GM19193 (cell line): Measurements from ENCODE around the gene FGGY.

ENCODE experiments used
- POLR2A ChIP-seq: IDR thresholded peaks from 4 replicates; pipeline ENCODE4 v1.6.1; 2011; ENCODE audit not compliant: insufficient read depth, insufficient read length; ENCODE audit errors: extremely low read depth

FGGY gene

DNA sequence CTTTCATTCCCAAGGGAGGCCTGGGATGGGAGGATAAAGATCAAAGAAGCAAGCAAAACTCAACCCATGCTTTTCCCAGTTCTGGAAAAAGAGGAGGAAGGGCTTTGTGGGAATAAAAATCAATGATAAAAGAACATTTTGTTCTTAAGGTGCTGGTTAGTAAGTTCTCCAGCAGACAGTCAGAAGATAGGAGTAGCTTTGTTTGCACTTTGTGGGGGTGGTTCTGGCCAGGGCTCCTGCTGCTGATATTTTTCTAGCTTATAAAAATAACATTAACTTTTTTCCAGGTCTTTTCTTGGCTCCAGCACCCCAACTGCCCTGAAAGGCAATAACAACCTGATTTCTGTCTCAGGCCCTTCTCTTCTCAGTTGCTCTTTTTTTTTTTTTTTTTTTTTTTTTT is 220.0 kb downstream of the FGGY start:
- no peak for TF ChIP-seq POLR2A

- TF ChIP-seq POLR2A: no peak
Observed at GRCh38 chr1:59520194-59520593, 223.3 kb downstream of the FGGY start.

DNA sequence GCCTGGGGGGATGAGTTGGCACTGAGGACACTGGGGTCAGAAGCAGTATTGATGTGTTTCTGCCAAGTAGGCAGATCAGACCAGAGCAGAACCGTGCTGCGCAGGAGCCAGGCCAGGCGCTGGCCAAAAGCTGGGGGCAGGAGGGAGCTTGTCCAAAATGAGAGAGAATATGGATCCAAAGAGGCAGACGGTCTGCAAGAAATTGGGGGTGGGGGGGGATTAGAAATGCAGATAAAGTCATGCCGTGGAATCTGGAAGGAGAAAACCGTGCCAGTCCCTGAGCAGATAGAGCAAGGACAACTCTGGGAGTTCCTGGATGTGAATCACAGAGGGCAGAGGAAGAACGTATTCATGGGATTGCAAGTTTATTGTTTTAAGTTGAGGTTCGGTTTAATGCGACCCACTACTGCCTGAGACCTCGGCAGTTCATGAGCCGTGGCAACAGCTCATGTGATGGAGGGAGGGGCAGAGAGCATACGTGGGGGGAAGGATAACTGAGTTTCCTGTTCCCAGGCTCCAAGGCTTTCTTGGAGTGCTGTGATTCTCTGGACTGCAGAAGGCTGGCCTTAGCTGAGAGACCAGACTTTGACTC is 224.0 kb downstream of the FGGY start:
- TF ChIP-seq POLR2A: no peak

DNA sequence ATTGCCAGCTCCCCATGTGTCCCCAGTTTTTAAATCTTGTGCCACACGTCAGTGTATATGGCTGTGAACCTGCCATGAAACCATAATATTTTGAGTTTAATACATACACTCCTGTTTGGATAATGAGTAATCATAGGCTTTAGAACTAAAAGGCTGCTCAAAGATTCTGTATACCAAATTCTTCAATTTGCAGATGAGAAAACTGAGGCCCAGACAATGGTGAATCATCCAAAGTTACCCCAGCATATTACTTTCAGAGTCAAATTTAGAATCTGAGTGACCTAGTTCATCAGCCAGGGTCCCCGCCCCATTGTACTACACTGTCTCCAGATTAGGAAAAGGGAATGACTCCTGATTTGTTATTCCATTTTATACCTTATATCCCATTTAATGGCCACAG is 224.6 kb downstream of the FGGY start:
- no peak for TF ChIP-seq POLR2A

- no peak for TF ChIP-seq POLR2A
Observed at GRCh38 chr1:59522925-59523505, 226.1 kb downstream of the FGGY start.

- TF ChIP-seq POLR2A: no peak
Observed at GRCh38 chr1:59523745-59524450, 227.0 kb downstream of the FGGY start.

- TF ChIP-seq POLR2A: no peak
Observed at GRCh38 chr1:59526240-59526639, 229.3 kb downstream of the FGGY start.

DNA sequence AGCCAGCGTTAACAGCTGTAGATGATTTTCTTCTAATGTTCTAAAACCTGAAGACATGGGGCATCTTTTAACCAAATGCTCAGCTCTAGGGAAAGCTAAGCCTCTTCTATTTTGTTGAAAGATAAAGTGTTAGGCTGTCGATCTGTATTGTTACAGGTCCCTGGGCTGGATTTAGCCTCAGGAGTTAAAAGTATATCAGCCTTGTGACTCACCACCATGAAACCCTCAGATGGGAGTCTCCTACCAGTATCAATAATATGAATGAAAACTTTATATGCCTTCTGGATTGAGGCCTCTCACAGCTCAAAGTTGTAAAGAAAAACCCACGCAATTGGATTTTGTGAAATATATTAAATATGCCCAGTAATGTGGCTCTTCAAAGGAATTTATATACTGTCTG is 231.6 kb downstream of the FGGY start:
- no peak for TF ChIP-seq POLR2A

GRCh38 chr1:59528900-59529299 is 232.0 kb downstream of the FGGY start:
- TF ChIP-seq POLR2A: no peak

- TF ChIP-seq POLR2A: no peak
Observed at GRCh38 chr1:59530119-59530518, 233.2 kb downstream of the FGGY start.

DNA sequence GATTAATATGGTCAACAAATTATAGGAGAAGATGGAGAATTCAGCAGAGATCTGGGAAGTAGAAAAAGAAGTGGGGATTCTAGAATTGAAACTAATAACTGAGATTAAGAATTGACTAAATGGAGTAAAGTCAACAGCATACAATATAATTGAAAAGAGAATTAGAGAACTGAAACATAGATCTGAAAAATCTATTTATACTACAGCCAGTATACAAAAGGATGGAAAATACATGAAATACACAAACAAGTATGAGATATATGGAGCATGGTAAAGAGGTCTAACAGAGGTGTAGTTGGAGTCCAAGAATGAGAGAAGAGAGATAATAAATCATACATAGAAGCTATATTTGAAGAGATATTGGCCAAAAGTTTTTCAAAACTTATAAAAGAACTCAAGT is 235.2 kb downstream of the FGGY start:
- TF ChIP-seq POLR2A: no peak

- no peak for TF ChIP-seq POLR2A
Observed at GRCh38 chr1:59539961-59540681, 243.2 kb downstream of the FGGY start.

DNA sequence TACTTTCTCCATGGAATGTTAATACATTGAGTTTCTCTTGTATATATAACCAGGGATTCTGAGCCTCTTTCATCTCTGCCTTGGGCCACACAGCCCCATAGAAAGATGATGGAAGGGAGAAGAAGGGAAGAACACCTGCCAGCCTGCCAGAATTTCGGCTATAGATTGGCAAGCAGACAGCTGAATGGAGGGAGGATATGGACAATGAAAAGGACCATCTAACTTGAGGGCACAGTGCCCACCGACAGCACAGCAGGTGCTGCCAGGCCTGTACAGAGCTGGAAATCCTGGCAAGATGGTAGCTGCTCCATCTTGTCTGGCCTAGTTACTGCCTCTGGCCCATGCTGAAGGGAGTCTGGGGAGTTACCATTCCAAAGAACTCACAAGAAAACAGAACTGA is 244.3 kb downstream of the FGGY start:
- no peak for TF ChIP-seq POLR2A

DNA sequence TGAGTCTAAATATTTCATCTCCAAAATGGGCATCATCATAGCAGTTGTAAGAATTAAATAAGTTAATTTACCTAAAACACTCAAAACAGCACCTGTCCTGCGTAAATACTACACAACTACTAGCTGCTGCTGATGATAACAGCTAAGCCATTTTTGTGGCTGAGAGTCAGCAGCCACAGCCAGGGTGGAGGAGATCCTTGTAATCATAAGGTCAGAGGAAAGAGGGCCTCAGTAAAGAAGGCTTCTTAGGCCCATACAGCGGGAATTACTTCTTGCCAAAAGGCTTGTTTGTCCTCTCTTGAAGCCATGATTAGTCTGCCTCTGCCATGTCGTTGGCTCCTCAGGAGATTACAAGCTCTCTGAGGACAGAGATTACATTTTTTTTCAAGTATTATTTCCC is 245.0 kb downstream of the FGGY start:
- no peak for TF ChIP-seq POLR2A

DNA sequence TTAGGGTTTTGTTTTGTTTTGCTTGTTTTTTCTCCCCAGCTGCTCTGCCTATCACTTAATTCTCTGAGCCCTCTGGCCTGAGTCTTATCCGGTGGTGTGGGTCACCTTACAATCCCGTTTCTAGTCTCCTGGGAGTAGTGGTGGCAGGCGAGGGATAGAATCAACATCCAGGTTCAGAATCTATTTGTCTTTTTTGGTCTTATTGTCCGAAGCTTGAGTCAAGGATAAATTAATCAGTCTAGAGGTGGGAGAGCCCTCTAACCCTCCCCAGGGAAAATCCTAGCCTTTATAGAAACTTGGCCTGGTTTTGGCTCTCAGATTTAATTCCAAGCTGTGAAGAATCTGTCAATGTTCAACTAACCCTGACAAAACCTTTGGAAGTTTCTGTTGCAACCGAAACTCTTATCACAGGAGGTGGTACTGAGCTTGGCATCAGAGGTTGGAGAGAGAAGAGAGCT is 246.3 kb downstream of the FGGY start:
- no peak for TF ChIP-seq POLR2A

- no peak for TF ChIP-seq POLR2A
Observed at GRCh38 chr1:59544615-59545293, 247.9 kb downstream of the FGGY start.

GRCh38 chr1:59545830-59546229 is 248.9 kb downstream of the FGGY start:
- no peak for TF ChIP-seq POLR2A
